Measurements from ENCODE around the gene ELK3. TPM values are rescaled to one million over a fixed set of nuclear protein-coding genes. Genes with fewer than 3 reads are reported as not detected.
A peak's percentile ranks its signal among the peaks of the same experiment; 100 is the strongest.

Gene ELK3
- polyA plus RNA-seq, 1 of the 3 experiments (the other 2 are of a cell fraction), result 33.8 TPM

- TF ChIP-seq USF1 (IDR thresholded peaks at IDR 0.05; ENCODE audit: borderline replicate concordance, low read depth) (no peak), CHD2 (IDR thresholded peaks at IDR 0.05; ENCODE audit: low read length, partially characterized antibody) (no peak), NRF1 (IDR thresholded peaks at IDR 0.05; ENCODE audit: low read depth, low read length) (no peak), FOXM1 (IDR thresholded peaks at IDR 0.05; ENCODE audit: low read depth) (no peak), ZBTB33 (IDR thresholded peaks at IDR 0.05; ENCODE audit: borderline replicate concordance, low read depth) (peak; percentile 74), ELF1 (IDR thresholded peaks at IDR 0.05) (peak; percentile 57; the same call in 1 of the 2 replicates), NFIC (IDR thresholded peaks at IDR 0.05; ENCODE audit: borderline replicate concordance) (peak; percentile 75)
- TF ChIP-seq, protein P1, sequence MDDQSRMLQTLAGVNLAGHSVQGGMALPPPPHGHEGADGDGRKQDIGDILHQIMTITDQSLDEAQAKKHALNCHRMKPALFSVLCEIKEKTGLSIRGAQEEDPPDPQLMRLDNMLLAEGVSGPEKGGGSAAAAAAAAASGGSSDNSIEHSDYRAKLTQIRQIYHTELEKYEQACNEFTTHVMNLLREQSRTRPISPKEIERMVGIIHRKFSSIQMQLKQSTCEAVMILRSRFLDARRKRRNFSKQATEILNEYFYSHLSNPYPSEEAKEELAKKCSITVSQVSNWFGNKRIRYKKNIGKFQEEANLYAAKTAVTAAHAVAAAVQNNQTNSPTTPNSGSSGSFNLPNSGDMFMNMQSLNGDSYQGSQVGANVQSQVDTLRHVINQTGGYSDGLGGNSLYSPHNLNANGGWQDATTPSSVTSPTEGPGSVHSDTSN (IDR thresholded peaks at IDR 0.05), result peak; percentile 75
These were observed 3.5 kb downstream of the ELK3 start (continued) for GRCh38 chr12:96197503-96198272.

- H3K4me1 ChIP-seq (ENCODE audit: control insufficient read depth in 1 of 2, insufficient read depth in 2 of 2, low read depth in 1 of 2, low read length in 1 of 2), result peaks cover 6 to 33% of the 10 kb centered on the region in 2 experiments; a peak in 3 of 4 replicates
- no peaks in the 10 kb centered on the region for H3K9me2 ChIP-seq
- peaks cover 84% of the 10 kb centered on the region for H3K79me2 ChIP-seq (ENCODE audit: insufficient read depth)
- H3K9ac ChIP-seq, result peak overlapping the region; percentile 96; the same call in 1 of the 2 replicates
- 0 out of 4 replicates have a peak overlapping the region, but pooled peaks of 1 of the 2 experiments have one; percentile 27 for H3K4me3 ChIP-seq (ENCODE audit: low read depth in 2 of 2, low read length in 1 of 2)
- no peak for DNase-seq
- peak overlapping the region; percentile 87 for H3K4me2 ChIP-seq
- H3K27ac ChIP-seq (ENCODE audit: low read depth in 2 of 2, low read length in 1 of 2), result peak overlapping the region; percentile 50 to 100; a peak in 3 of 4 replicates
- no peaks in the 10 kb centered on the region for H3K27me3 ChIP-seq (ENCODE audit: insufficient read depth)
- H2AFZ ChIP-seq (ENCODE audit: low read depth), result no peak overlapping the region
- no peaks in the 10 kb centered on the region for H3K36me3 ChIP-seq (replicated peaks in 1 of 2; ENCODE audit: control insufficient read depth in 1 of 2, insufficient read depth in 2 of 2, low read length in 1 of 2)
- peaks cover 49% of the 10 kb centered on the region for H3F3A ChIP-seq (replicated peaks; ENCODE audit: insufficient read depth)
- ChIA-PET CTCF (interaction anchor here (6.0 kb wide), 1 partner anchor 17 kb away, joined by 30 read pairs; no protein-coding TSS in a partner anchor), POLR2A (no interaction called here)
- no peaks in the 10 kb centered on the region for H3K9me3 ChIP-seq
- peaks cover 11% of the 10 kb centered on the region for H4K20me1 ChIP-seq (ENCODE audit: insufficient read depth)
- TF ChIP-seq RFX5 (IDR thresholded peaks at IDR 0.05; ENCODE audit: low read length) (no peak), EZH2phosphoT487 (IDR thresholded peaks at IDR 0.05; ENCODE audit: borderline replicate concordance, low read depth) (no peak), JUND (IDR thresholded peaks at IDR 0.05) (peak; percentile 97), USF1 (IDR thresholded peaks at IDR 0.05; ENCODE audit: borderline replicate concordance, low read depth) (no peak), NFIC (IDR thresholded peaks at IDR 0.05; ENCODE audit: borderline replicate concordance) (peak; percentile 75), TEAD4 (IDR thresholded peaks at IDR 0.05; ENCODE audit: borderline replicate concordance, insufficient read depth) (peak; percentile 81; the same call in 1 of the 2 replicates), USF2 (IDR thresholded peaks at IDR 0.05; ENCODE audit: borderline replicate concordance, low read depth, low read length) (no peak), RXRA (IDR thresholded peaks at IDR 0.05; ENCODE audit: borderline replicate concordance, low read depth) (peak; percentile 82; the same call in 1 of the 2 replicates), RCOR1 (IDR thresholded peaks at IDR 0.05; ENCODE audit: low read length) (no peak), FOSL2 (IDR thresholded peaks at IDR 0.05; ENCODE audit: borderline replicate concordance, low read depth) (peak; percentile 97), SMC3 (IDR thresholded peaks at IDR 0.05; ENCODE audit: low read depth, low read length) (no peak), CTCF (IDR thresholded peaks at IDR 0.05) (no peak), POLR2AphosphoS5 (IDR thresholded peaks at IDR 0.05; ENCODE audit: low read depth, low read length) (peak; percentile 73; the same call in 1 of the 2 replicates), CHD2 (IDR thresholded peaks at IDR 0.05; ENCODE audit: low read length, partially characterized antibody) (no peak), MEF2A (IDR thresholded peaks at IDR 0.05; ENCODE audit: borderline replicate concordance, low read depth) (peak; percentile 37; the same call in 1 of the 2 replicates)
- TF ChIP-seq, protein P2, sequence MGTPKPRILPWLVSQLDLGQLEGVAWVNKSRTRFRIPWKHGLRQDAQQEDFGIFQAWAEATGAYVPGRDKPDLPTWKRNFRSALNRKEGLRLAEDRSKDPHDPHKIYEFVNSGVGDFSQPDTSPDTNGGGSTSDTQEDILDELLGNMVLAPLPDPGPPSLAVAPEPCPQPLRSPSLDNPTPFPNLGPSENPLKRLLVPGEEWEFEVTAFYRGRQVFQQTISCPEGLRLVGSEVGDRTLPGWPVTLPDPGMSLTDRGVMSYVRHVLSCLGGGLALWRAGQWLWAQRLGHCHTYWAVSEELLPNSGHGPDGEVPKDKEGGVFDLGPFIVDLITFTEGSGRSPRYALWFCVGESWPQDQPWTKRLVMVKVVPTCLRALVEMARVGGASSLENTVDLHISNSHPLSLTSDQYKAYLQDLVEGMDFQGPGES (IDR thresholded peaks at IDR 0.05; ENCODE audit: low read depth, low read length), result no peak
These were observed 4.8 kb downstream of the ELK3 start for GRCh38 chr12:96198965-96199364.

Data from SK-N-SH (cell line).